Measurements from ENCODE around the gene TEX35.

DNA sequence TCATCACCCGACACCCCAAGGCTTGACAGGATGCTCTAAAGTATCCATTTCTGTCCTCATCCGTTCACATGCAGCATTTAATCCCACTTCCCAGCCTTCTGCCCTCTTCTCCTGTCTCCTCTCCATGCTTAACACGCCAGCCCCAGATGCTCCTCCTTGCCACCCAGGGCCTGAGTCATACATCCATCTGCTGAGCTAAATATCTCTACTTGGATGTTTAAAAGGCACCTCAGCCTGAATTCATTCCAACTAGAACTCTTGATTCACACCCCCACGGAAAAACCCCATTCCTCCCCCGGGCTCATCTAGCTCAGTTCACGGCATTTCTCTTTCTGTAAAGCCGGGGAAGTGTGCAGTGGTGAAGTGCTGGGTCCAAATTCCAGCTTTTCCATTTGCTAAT is 27.7 kb downstream of the TEX35 start:
- TF ChIP-seq POLR2A (IDR thresholded peaks at IDR 0.05): no peak
- TF ChIP-seq, protein P1, sequence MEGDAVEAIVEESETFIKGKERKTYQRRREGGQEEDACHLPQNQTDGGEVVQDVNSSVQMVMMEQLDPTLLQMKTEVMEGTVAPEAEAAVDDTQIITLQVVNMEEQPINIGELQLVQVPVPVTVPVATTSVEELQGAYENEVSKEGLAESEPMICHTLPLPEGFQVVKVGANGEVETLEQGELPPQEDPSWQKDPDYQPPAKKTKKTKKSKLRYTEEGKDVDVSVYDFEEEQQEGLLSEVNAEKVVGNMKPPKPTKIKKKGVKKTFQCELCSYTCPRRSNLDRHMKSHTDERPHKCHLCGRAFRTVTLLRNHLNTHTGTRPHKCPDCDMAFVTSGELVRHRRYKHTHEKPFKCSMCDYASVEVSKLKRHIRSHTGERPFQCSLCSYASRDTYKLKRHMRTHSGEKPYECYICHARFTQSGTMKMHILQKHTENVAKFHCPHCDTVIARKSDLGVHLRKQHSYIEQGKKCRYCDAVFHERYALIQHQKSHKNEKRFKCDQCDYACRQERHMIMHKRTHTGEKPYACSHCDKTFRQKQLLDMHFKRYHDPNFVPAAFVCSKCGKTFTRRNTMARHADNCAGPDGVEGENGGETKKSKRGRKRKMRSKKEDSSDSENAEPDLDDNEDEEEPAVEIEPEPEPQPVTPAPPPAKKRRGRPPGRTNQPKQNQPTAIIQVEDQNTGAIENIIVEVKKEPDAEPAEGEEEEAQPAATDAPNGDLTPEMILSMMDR (IDR thresholded peaks at IDR 0.05): no peak
- TF ChIP-seq POLR2AphosphoS5 (IDR thresholded peaks at IDR 0.05): no peak

Measured in stomach (tissue), 4 donors.